Ammon's horn (tissue), 1 donor: Measurements from ENCODE around the gene KMT2E.

ENCODE experiments used
- DNase-seq: peaks from one replicate; pipeline ENCODE4 v3.0.0-alpha.2; 2016; ENCODE audit warnings: low spot score

Gene KMT2E

DNA sequence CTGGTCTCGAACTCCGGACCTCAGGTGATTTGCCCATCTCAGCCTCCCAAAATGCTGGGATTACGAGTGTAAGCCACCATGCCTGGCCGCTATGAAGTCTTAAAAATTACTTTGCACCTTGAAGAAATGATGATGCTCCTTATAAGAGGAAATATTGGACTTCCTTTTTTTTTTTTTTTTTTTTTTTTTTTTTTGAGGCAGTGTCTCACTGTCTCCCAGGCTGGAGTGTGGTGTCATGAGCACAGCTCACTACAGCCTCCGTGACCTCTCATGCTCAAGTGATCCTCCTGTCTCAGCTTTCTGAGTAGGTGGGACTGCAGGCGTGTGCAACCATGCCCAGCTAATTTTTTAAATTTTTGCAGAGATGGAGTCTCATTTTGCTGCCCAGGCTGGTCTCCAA lies 65.3 kb downstream of the KMT2E start:
- DNase-seq = no peak

DNA sequence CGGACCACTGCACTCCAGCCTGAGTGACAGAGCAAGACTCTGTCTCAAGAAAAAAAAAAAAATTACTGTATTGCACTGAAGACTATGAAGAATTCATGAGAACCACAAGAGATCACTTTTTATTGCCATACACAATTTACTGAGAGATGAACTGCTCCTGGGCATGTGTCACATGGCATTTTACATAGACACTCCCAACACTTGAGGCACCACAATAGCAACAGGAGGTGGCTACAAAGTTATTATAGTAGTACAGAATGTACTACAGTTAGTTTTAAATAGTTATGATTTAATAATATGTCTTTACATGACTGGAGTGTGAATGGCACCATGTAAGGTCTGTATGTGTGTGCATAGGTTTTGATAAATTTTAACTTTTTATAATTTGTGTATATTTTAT lies 70.6 kb downstream of the KMT2E start:
- DNase-seq = no peak

DNA sequence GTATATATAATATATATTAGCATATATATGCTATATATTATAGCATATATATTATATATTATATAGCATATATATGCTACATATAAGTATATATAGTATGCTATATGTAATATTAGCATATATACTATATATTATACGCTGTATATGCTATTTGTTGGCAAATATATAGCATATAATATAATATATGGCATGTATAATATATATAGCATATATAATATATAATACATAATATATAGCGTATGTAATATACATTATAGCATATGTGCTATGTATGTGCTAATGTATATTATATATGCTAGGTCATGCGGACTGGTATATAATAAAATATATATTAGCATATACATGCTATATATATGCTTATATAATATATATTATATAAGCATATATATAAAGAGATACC lies 72.8 kb downstream of the KMT2E start:
- DNase-seq = no peak

DNA sequence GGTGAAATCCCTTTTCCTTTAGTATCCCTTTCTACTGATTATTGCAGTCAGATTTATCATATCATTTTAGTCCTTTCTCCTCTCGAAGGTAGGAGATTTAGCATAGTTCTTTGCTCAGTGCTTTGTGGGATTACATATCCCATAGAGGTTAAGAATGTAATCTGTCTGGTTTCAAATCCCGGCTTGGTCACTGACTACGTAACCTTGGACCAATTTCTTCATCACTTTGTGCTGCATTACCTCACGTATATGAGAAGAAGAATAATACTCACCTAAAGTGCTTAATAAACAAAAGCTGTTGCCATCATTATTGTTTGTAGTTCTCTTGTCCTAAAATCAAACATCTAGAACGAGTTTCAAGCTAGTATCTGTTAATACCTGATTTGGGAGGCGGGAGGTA lies 74.0 kb downstream of the KMT2E start:
- no peak for DNase-seq

DNA sequence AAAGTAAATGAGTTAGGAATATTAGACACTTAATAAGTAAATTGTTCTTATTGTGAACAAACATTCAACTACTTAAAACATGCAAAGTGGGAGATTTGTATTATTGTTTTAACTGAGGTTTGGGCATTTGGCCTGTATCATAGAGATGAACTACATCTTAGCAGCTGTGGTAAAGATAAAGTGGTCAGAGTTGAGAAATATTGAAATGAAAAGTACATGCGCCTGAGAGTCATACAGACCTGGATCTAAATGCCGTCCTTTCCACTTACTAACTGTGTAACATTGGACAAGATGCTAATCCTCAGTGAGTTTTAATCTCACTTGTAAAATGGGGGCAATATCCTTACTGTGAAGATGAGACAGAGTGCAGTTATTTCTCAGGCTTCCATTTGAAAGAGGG lies 74.5 kb downstream of the KMT2E start:
- DNase-seq = no peak

DNA sequence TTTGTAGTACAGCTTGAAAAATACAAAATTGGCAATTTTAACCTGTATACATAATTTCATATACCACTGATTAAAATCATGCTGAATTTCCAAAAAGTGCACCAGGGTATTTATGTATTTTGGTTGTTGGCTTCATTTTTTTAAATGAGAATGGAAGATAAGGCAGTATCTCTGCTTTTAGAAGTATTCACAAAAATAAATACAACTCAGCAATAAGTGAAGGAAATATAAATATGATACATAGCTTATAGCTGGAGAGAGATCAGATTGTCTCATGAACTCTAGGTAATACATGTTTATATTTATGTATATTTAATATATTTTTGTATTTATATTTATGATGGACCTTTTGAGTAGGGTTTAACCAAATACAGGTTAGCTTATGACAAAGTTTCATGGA lies 81.0 kb downstream of the KMT2E start:
- no peak for DNase-seq

DNA sequence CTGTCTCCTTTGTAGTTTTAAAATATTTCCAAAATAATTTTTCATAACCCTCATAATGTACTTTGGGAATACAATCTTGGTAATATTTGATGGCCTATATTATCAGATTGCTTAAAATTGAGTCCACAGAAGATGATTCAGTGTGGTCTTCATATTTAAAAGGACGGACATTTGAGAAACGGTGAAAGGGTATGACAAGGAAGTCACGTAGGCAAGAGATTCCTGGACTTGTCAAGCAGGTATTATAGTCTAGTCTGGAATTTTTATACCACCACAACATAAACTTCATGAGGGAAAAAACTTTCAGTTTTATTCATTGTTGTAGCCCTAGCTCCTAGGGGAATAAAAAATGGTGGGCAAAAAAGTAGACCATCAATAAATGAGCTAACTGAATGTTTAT lies 82.3 kb downstream of the KMT2E start:
- DNase-seq = no peak

DNA sequence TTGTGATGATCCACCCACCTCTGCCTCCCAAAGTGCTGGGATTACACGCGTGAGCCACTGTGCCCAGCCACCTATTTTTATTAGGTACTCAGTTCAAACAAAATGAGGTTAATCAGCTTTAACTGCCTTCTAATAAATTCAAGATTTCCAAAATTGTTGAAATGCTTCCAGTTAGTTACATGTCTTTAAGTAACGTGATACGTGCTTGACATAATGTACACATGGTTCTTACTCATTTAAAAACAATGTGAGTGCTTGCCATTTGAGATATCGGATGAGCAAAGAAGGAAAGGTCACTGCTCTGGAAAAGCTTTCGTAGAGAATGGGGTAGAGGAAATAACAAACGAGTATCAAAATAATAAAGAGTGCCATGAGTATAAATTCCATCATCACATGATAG lies 83.6 kb downstream of the KMT2E start:
- DNase-seq = no peak

DNA sequence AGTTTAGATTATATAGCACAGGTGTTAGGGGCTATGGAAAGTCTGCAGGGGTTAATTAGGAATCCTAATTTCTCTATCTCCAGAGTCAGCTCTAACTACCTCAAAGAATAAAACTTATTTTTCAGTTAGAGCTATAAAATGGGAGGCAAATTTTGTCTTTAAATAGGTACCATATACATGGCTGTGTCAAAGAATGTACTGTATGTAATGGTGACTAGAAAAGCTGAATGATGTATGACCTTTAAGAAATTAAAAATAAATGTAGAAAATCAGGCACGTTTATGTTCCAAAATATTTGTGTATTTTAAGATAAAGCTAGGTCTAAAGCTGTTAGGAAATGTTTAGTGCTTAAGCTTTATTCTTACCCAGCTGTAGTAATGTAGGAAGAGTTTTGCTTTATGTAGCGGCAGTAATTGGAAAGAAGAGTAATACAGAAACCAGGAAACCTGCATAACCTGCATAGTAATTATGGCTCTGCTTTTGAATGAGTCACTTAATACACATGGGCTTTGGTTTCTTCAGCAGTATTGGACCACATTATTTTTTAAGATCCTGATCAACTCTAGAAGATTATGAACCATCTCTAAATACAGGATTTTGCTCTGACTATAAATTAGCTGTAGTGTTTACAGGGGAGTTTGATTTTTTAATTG lies 85.0 kb downstream of the KMT2E start:
- DNase-seq = no peak

DNA sequence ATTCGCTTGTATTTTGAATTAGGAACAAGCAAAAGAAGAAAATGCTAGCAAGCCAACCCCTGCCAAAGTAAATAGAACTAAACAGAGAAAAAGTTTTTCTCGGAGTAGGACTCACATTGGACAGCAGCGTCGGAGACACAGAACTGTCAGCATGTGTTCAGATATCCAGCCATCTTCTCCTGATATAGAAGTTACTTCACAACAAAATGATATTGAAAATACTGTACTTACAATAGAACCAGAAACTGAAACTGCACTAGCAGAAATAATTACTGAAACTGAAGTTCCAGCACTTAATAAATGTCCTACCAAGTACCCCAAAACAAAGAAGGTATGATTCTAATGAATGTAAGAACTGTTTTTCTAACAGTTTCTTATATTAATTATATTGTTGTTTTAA lies 87.9 kb downstream of the KMT2E start:
- no peak for DNase-seq

DNA sequence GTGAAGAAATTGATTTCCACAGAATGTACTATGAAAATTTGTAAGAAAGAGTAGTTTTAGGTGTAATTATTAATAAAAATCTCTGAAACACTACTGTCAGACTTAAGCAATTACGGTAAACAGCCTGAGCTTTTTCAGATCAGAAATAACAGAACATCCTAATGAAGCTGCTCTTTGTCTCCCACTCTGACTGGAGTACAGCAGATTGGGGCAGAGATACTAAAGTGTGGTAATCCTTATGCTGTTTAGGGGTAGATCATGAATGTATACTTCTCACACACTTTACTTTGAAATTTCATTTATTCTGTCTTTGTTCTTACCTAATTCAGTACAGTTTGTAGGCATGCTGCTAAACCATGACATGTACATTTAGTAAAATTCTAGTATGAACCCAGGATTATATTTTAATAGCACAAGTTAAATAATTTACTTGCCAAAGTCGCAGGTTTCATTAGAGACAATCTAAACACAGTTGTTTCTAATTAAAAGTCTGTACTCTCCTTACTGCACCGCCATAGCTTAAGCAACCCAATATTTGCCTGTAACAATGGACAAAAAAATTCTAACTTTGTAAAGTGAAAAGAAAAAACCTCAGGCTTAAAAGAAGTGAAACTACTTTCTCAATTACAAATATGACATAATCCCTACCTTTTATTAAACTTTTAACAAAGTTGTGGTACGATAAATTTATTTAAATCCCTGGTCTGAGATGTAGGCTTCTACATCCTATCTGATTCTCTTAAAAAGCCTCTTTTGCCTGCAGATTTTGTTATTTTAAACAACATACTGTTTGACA lies 88.8 kb downstream of the KMT2E start:
- no peak for DNase-seq

DNA sequence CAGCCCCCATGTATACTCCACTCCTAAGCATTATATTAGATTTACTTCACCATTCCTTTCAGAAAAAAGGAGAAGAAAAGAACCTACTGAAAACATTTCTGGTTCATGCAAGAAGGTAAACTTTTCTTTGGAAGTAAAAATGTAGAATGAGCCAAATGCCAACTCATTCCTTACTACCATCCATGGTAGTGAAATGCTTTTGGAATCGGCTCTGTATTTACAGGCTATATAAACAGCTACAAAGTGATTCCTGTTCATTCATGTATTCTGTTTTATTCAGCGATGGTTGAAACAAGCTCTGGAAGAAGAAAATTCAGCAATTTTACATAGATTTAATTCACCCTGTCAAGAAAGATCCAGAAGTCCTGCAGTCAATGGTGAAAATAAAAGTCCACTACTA lies 91.6 kb downstream of the KMT2E start:
- DNase-seq = no peak

DNA sequence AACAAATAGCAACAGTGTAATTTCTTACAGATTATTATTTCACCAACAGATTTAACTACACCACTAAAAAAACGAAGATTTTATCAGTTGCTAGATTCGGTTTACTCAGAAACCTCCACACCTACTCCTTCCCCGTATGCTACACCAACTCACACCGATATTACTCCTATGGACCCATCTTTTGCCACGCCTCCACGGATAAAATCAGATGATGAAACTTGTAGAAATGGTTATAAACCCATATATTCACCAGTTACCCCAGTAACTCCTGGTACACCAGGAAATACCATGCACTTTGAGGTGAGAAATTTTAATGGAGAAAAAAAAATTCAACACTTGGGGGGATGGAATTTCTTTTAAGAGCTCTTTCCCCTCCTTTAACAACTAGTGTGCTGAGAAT lies 92.5 kb downstream of the KMT2E start:
- DNase-seq = no peak

DNA sequence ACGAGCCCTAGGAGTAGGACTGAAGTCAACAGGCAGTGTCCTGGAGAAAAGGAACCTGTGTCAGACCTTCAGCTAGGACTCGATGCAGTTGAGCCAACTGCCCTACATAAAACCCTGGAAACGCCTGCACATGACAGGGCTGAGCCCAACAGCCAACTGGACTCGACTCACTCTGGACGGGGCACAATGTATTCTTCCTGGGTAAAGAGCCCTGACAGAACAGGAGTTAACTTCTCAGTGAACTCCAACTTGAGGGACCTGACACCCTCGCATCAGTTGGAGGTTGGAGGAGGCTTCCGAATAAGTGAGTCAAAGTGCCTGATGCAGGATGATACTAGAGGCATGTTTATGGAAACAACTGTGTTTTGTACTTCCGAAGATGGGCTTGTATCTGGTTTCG lies 93.5 kb downstream of the KMT2E start:
- DNase-seq = no peak

DNA sequence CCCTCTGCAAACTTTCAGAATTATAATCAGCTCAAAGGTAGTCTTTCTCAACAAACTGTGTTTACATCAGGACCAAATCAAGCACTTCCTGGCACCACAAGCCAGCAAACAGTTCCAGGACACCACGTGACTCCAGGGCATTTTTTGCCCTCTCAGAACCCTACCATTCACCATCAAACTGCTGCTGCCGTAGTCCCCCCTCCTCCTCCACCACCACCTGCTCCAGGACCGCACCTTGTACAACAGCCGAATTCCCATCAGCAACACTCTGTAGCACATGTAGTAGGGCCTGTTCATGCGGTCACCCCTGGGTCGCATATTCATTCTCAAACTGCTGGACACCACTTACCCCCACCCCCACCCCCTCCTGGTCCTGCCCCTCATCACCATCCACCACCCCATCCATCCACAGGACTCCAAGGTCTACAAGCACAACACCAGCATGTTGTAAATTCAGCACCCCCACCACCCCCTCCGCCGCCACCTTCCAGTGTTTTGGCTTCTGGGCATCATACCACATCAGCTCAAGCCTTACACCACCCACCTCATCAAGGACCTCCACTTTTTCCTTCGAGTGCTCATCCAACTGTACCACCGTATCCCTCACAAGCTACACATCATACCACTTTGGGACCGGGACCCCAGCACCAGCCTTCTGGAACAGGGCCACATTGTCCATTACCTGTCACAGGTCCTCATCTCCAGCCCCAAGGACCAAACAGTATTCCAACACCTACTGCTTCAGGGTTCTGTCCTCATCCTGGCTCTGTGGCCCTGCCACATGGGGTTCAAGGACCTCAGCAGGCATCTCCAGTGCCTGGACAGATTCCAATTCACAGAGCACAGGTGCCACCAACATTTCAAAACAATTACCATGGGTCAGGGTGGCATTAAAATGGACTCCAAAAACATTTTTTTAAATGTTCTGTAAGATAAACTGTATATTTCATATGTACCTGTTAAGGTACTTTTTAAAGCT lies 98.7 kb downstream of the KMT2E start:
- DNase-seq = peak; percentile 50

DNA sequence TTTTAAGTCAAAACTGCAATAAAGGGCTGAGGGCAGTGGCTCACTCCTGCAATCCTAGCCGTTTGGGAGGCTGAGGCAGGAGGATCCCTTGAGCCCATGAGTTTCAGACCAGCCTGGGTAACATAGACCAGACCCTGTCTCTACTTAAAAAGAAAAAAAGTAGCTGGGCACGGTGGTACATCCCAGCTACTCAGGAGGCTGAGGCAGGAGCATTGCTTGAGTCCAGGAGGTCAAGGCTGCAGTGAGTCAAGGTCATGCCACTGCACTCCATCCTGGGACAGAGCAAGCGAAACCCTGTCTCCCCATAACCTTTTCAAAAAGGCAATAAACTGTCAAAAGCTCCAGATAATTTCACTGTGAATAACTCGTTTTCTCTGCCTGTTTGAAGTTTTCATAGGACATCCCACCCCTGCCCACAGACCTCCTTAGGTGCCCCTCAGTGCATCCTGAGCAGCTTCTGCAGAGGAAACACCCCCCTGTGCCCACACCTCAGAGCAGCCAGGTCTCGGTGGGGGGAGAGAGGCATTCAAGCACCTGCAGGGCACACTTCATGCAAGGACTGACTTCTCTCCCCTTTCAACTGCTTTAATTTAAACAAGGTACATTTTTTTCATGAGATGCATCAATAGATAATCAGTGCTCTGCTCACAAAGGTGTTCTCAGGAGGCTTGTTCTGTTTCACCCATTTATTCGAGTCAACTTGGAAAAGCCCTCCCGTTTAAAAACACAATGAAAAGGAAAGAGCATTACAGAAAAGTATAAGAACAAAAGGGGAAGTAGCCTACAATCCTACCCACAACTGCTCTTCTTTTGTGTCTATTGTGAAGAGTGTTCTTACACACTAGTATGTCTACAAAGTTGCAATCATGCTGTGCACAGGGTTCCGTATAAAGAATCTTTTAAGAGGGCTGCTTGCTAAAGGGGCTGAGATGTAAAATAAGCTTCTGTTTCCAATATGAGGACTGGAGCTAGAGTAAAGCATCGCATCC lies 104.9 kb downstream of the KMT2E start:
- no peak for DNase-seq

DNA sequence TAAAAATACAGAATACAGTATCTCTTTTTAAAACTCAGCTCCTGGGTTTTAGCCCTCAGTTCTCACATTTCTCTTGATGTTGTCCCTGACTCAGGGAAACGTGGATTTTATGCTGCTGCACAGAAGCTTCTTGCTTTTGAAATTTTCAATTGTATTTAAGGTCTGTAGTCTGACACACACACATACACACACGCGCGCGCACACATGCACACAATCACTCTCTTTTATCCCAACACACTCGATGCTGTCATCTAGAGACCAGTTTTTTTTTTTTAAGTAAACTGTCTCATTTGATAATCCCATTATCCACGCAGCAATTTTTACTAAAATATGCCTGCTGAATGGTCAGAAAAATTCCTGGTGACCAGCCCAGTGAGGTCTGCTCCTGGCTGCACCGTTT lies 108.6 kb downstream of the KMT2E start:
- DNase-seq = no peak

DNA sequence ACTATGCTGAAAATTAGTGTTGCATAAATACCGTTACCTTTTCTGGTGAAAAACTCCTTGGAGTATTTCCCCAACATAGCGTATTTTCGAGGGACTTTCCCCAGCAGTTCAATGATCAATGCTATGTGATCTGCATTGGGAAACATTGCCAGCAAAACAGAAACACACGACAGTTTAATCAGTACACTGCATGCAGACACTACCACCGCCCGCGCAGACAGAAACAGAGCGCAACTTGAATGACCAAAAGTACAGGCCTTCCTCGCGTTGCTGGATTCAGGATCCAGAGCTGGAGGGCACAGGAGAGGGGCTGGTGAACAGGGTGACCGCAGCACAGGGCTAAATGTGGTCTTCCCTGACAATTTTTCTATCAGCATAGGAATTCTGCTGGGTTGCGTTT lies 111.7 kb downstream of the KMT2E start:
- DNase-seq = no peak

DNA sequence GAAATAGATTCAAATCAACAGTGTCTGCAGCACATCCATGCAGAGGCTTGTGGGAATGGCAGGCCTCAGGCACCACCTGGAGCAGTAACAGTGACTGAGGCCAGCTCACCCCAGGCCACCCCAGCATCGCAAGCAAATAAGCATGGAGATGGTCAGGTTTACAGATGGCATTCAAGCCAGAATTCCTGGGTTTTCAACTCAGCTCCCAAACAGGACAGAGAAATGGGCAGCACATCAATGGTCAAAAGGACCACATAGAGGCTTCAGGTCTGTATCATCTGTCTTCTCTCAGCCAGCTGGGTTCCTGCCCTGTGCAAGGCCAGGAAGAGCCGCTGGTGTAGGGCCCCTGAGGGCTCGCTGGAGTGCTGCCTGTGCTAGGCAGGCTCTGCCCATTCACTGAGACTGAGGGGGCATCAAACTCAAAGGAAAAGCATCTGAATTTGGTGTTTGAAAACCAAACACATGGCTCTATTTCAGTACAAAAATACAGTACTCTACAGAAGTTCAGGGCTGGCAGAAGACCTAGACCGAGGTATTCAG lies 112.5 kb downstream of the KMT2E start:
- DNase-seq = no peak

DNA sequence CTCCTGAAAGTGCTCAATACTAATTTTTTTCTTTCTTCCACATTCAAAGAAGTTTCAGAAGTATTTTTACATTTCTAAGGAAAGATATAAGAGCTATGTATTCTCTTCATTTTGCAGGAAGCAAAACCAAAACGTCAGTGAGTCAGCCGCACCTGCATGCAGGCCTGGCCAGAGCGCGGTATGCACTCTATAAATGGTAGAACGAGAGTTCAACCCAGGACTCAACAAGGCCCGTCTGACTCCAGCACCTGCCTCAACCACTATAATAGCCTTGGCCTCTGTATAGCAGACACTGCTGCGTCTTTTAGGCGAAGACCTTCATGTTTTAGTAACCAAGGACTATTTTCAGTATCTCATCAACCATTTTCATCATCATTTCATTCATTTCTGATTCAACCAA lies 113.2 kb downstream of the KMT2E start:
- DNase-seq = no peak

DNA sequence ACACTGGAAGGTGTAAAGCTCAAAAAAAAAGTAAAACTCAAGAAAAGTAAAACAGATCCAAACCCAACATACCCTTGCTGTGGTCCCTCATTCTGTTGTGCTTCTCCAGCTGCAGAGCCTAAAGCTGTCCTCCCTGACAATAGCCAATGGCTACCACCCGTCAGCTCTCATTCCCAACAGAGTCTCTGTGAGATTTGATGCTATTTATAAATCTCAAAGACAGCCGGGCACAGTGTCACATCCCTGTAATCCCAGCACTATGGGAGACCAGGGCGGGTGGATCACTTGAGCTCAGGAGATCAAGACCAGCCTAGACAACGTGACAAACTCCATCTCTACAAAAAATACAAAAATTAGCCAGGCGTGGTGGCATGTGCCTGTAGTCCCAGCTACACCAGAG lies 116.0 kb downstream of the KMT2E start:
- DNase-seq = peak; percentile 45
